Measurements from ENCODE around the gene MYO5B.

MYO5B gene

GRCh38 chr18:50181590-50181989, 13.4 kb downstream of the MYO5B start:
- H3K27ac ChIP-seq (ENCODE audit: low read depth, low read length) = no peak overlapping the region
- H3K36me3 ChIP-seq (ENCODE audit: control insufficient read depth, low read length) = no peaks in the 10 kb centered on the region
- no peaks in the 10 kb centered on the region for H3K9me3 ChIP-seq (ENCODE audit: control insufficient read depth, insufficient read depth, low read length)
- no peaks in the 10 kb centered on the region for H4K20me1 ChIP-seq (ENCODE audit: control insufficient read depth, insufficient read depth, low read depth, low read length)
- no peak overlapping the region for H3K4me3 ChIP-seq (ENCODE audit: low read length)
- TF ChIP-seq CTCF (IDR thresholded peaks at IDR 0.05; ENCODE audit: low read depth, low read length, poor library complexity, severe bottlenecking) (no peak), EZH2phosphoT487 (IDR thresholded peaks at IDR 0.05; ENCODE audit: borderline replicate concordance, low read length) (no peak)
- H3K4me1 ChIP-seq (ENCODE audit: control insufficient read depth, low read length) = no peaks in the 10 kb centered on the region
- H3K79me2 ChIP-seq (ENCODE audit: control insufficient read depth, low read length) = no peaks in the 10 kb centered on the region
- no peaks in the 10 kb centered on the region for H3F3A ChIP-seq (ENCODE audit: control insufficient read depth, insufficient read depth)
- peaks cover 12% of the 10 kb centered on the region for H3K27me3 ChIP-seq (ENCODE audit: control insufficient read depth, low read length)
- no peaks in the 10 kb centered on the region for H3K9me2 ChIP-seq (replicated peaks; ENCODE audit: control insufficient read depth, low read length)
- no peak overlapping the region for H3K4me2 ChIP-seq (ENCODE audit: low read length)

- no peak overlapping the region for H3K4me2 ChIP-seq (ENCODE audit: low read length)
These were observed 15.5 kb downstream of the MYO5B start for GRCh38 chr18:50179465-50179864.

GRCh38 chr18:50177294-50177992, 17.5 kb downstream of the MYO5B start:
- H3F3A ChIP-seq (ENCODE audit: control insufficient read depth, insufficient read depth) = no peaks in the 10 kb centered on the region
- no peaks in the 10 kb centered on the region for H4K20me1 ChIP-seq (ENCODE audit: control insufficient read depth, insufficient read depth, low read depth, low read length)
- H3K4me3 ChIP-seq (ENCODE audit: low read length) = no peak overlapping the region
- no peaks in the 10 kb centered on the region for H3K36me3 ChIP-seq (ENCODE audit: control insufficient read depth, low read length)
- TF ChIP-seq CTCF (IDR thresholded peaks at IDR 0.05; ENCODE audit: low read depth, low read length, poor library complexity, severe bottlenecking) (no peak), EZH2phosphoT487 (IDR thresholded peaks at IDR 0.05; ENCODE audit: borderline replicate concordance, low read length) (no peak)
- H3K4me2 ChIP-seq (ENCODE audit: low read length) = no peak overlapping the region
- H3K4me1 ChIP-seq (ENCODE audit: control insufficient read depth, low read length) = no peaks in the 10 kb centered on the region
- H3K79me2 ChIP-seq (ENCODE audit: control insufficient read depth, low read length) = no peaks in the 10 kb centered on the region
- no peaks in the 10 kb centered on the region for H3K9me2 ChIP-seq (replicated peaks; ENCODE audit: control insufficient read depth, low read length)
- no peaks in the 10 kb centered on the region for H3K9me3 ChIP-seq (ENCODE audit: control insufficient read depth, insufficient read depth, low read length)
- no peak overlapping the region for H3K27ac ChIP-seq (ENCODE audit: low read depth, low read length)
- H3K27me3 ChIP-seq (ENCODE audit: control insufficient read depth, low read length) = peaks cover 15% of the 10 kb centered on the region

More at GRCh38 chr18:50179465-50179864, 15.5 kb downstream of the MYO5B start:
- H3K4me1 ChIP-seq (ENCODE audit: control insufficient read depth, low read length) = no peaks in the 10 kb centered on the region
- no peak overlapping the region for H3K27ac ChIP-seq (ENCODE audit: low read depth, low read length)
- H3K4me3 ChIP-seq (ENCODE audit: low read length) = no peak overlapping the region
- TF ChIP-seq CTCF (IDR thresholded peaks at IDR 0.05; ENCODE audit: low read depth, low read length, poor library complexity, severe bottlenecking) (no peak), EZH2phosphoT487 (IDR thresholded peaks at IDR 0.05; ENCODE audit: borderline replicate concordance, low read length) (no peak)
- no peaks in the 10 kb centered on the region for H3F3A ChIP-seq (ENCODE audit: control insufficient read depth, insufficient read depth)
- H3K79me2 ChIP-seq (ENCODE audit: control insufficient read depth, low read length) = no peaks in the 10 kb centered on the region
- peaks cover 15% of the 10 kb centered on the region for H3K27me3 ChIP-seq (ENCODE audit: control insufficient read depth, low read length)
- no peaks in the 10 kb centered on the region for H3K9me2 ChIP-seq (replicated peaks; ENCODE audit: control insufficient read depth, low read length)
- H4K20me1 ChIP-seq (ENCODE audit: control insufficient read depth, insufficient read depth, low read depth, low read length) = no peaks in the 10 kb centered on the region
- no peaks in the 10 kb centered on the region for H3K36me3 ChIP-seq (ENCODE audit: control insufficient read depth, low read length)
- no peaks in the 10 kb centered on the region for H3K9me3 ChIP-seq (ENCODE audit: control insufficient read depth, insufficient read depth, low read length)

Measured in DOHH2 (cell line).